ENCODE results near the gene NCKAP5. TPM values are rescaled to one million over a fixed set of nuclear protein-coding genes. Genes with fewer than 3 reads are reported as not detected.

NCKAP5 gene
- total and polyA plus RNA-seq, 2 of the 8 experiments (the other 6 are each of a cell fraction or from before 2014, with no cell fraction given) = 0.27 to 0.86 TPM

- H3K4ac ChIP-seq (replicated peaks; ENCODE audit: insufficient read length, low read depth, low read length) = no peak overlapping the region
- ChIA-PET CTCF (ENCODE audit: partially characterized antibody) (no interaction called here), POLR2A (ENCODE audit: partially characterized antibody) (no interaction called here)
- H4K5ac ChIP-seq (ENCODE audit: insufficient read length, low read depth, low read length) = no peak overlapping the region
- H2AK5ac ChIP-seq (ENCODE audit: low read depth, low read length) = peak overlapping the region; percentile 82
- no peaks in the 10 kb centered on the region for H3K36me3 ChIP-seq (ENCODE audit: control insufficient read depth in 2 of 4, insufficient read depth in 4 of 4, low read length in 3 of 4)
- H2BK15ac ChIP-seq (ENCODE audit: low read length) = 0 out of 2 replicates have a peak overlapping the region, but pooled peaks have one; percentile 61
- H4K8ac ChIP-seq (ENCODE audit: extremely low read depth, insufficient read depth, low read length) = no peak overlapping the region
- H3K4me3 ChIP-seq (ENCODE audit: extremely low read depth in 1 of 4, insufficient read depth in 2 of 4, low read depth in 3 of 4, low read length in 4 of 4) = no peak overlapping the region
- H3K23me2 ChIP-seq (ENCODE audit: low read depth, low read length) = peaks cover 9% of the 10 kb centered on the region; the same call in 1 of the 2 replicates
- H3K79me2 ChIP-seq (ENCODE audit: control insufficient read depth in 1 of 2, insufficient read depth in 2 of 2, low read length in 2 of 2) = no peaks in the 10 kb centered on the region
- peaks cover 2 to 10% (median 4%) of the 10 kb centered on the region in 4 experiments; a peak in 5 of 7 replicates for H3K4me1 ChIP-seq (replicated peaks in 1 of 4; ENCODE audit: control insufficient read depth in 3 of 4, insufficient read depth in 4 of 4, low read length in 3 of 4)
- no peaks in the 10 kb centered on the region for H4K20me1 ChIP-seq (replicated peaks in 1 of 2; ENCODE audit: control insufficient read depth in 1 of 2, insufficient read depth in 2 of 2, low read length in 2 of 2)
- peak overlapping the region; percentile 82 for H3K56ac ChIP-seq (replicated peaks; ENCODE audit: insufficient read length, low read depth, low read length)
- 0 out of 2 replicates have a peak overlapping the region, but pooled peaks have one; percentile 60 for H2BK12ac ChIP-seq (ENCODE audit: low read depth, low read length)
- H3K9ac ChIP-seq (replicated peaks in 1 of 4; ENCODE audit: extremely low read depth in 1 of 4, low read depth in 3 of 4, low read length in 3 of 4) = no peak overlapping the region
- H4K91ac ChIP-seq (replicated peaks; ENCODE audit: insufficient read length, low read length) = no peak overlapping the region
- H2BK5ac ChIP-seq (ENCODE audit: low read depth, low read length) = no peak overlapping the region
- 0 out of 2 replicates have a peak overlapping the region, but pooled peaks have one; percentile 34 for H2BK20ac ChIP-seq (ENCODE audit: low read length)
- H2AFZ ChIP-seq (ENCODE audit: low read length) = no peak overlapping the region
- no peak overlapping the region for H3K18ac ChIP-seq (ENCODE audit: extremely low read depth, low read length)
- 94 to 100% methylated on average over 1 to 2 of the region's 2 CpGs for WGBS, 2 experiments (ENCODE audit: extremely low coverage in 1 of 2, insufficient coverage in 1 of 2, insufficient read length in 1 of 2, insufficient replicate concordance in 2 of 2, low coverage in 1 of 2, low lambda C conversion rate in 2 of 2, missing lambda C conversion rate in 1 of 2)
- no peaks in the 10 kb centered on the region for H3K9me3 ChIP-seq (ENCODE audit: insufficient read depth in 2 of 2, low read depth in 1 of 2, low read length in 1 of 2)
- DNase-seq (ENCODE audit: low read depth in 1 of 2, low spot score in 2 of 2) (no peak), FAIRE-seq (no peak)
- H3K23ac ChIP-seq (ENCODE audit: insufficient read length) = no peak overlapping the region
- H3K27me3 ChIP-seq (replicated peaks in 1 of 4; ENCODE audit: control insufficient read depth in 3 of 4, extremely low read depth in 1 of 4, insufficient read depth in 3 of 4, low read length in 3 of 4) = no peaks in the 10 kb centered on the region
- H3K4me2 ChIP-seq (ENCODE audit: insufficient read depth in 1 of 2, low read depth in 2 of 2, low read length in 2 of 2) = no peak overlapping the region
- no peak overlapping the region for H3K27ac ChIP-seq (ENCODE audit: low read depth, low read length)
- H3K14ac ChIP-seq (ENCODE audit: insufficient read length) = no peak overlapping the region
- no peak overlapping the region for H2BK120ac ChIP-seq (replicated peaks; ENCODE audit: low read depth, low read length)
- H3K79me1 ChIP-seq (ENCODE audit: low read depth, low read length) = no peaks in the 10 kb centered on the region
Observed at GRCh38 chr2:132633635-132634034, 934.6 kb downstream of the NCKAP5 start.
